Right atrium auricular region (tissue), 2 donors: Measurements from ENCODE around the gene MFAP4. TPM values are rescaled to one million over a fixed set of nuclear protein-coding genes. Genes with fewer than 3 reads are reported as not detected.
A peak's percentile ranks its signal among the peaks of the same experiment; 100 is the strongest.

Experiments used
- DNase-seq: peaks from one replicate; pipeline ENCODE4 v3.0.0-alpha.2; 2019; ENCODE audit warnings: low spot score
- H3K27ac ChIP-seq, 2 donors: fragments of 200-600 bp; sonication (generic); 1 replicate in 1 of 2; 2 replicates in 1 of 2; pipeline ENCODE4 v1.5.1; 2016 to 2019
- H3K27me3 ChIP-seq, 2 donors: fragments of 200-600 bp; sonication (generic); one replicate each; pipeline versions ENCODE4 v1.5.1 to v1.6.0; 2017 to 2019
- H3K36me3 ChIP-seq: fragments of 200-600 bp; sonication (generic); one replicate; pipeline ENCODE4 v1.5.1; 2016
- H3K4me1 ChIP-seq, 2 donors: fragments of 200-600 bp; sonication (generic); one replicate each; pipeline versions ENCODE4 v1.5.1 to v1.6.0; 2017 to 2019
- H3K4me3 ChIP-seq, 2 donors: fragments of 200-600 bp; sonication (generic); 1 replicate in 1 of 2; 2 replicates in 1 of 2; pipeline ENCODE4 v1.5.1; 2017 to 2019; ENCODE audit warnings: mild to moderate bottlenecking in 1 of 2, moderate library complexity in 1 of 2
- H3K9me3 ChIP-seq, 2 donors: fragments of 200-600 bp; sonication (generic); one replicate each; pipeline ENCODE4 v1.5.1; 2019
- CTCF ChIP-seq, 2 donors: fragments of 200-600 bp; sonication (generic); IDR thresholded peaks; one replicate each; pipeline ENCODE4 v1.5.1; 2019; ENCODE audit warnings: antibody characterized with exemption in 2 of 2
- total RNA-seq, 2 donors: library from RNA; depleted of rRNA; stranded (reverse); fragments of >200 nt; gene quantifications; one replicate each; pipeline ENCODE4 v1.1.0, GENCODE V29; 2016

MFAP4 gene
- total RNA-seq, 2 donors from 2014 or later, result 78.5 to 104 TPM

DNA sequence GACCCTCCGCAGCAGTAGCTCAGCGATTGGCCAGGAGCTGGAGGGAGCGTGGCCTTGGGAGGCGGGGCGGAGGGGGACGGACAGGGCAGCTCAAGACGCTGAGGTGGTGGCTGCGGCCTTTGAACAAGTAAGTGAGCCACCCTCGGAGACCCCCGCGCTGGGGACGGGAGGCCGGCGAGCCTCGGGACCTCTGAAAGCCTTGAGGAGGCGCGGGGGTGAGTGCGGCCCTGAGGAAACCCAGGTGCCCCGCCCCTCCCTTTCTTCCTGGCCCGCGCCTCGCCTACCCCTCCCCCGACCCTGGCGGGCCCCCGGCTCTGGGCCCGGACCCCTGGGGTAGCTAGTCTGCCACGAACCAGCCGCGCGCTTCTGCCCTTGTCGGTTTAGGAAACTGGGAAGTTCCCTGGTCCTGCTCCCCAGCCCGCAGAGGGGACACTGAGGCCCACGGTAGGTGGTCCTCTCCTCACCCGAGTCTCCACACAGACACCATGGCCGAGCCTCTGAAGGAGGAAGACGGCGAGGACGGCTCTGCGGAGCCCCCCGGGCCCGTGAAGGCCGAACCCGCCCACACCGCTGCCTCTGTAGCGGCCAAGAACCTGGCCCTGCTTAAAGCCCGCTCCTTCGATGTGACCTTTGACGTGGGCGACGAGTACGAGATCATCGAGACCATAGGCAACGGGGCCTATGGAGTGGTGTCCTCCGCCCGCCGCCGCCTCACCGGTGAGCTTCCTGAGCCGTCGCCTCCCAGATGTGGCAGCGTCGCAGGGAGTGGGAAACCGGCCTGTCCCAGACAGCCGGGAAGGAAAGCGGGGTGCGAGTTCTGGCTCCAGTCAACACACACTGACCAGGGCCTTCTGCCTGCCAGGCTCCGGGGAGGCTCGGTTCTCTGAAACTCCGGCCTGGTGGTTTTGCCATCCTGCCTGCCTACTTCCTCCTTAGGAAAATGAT, 8.3 kb downstream of the MFAP4 start, which contains the start of gene MAPK7:
Gene MAPK7 (plus strand): TSS at position 83 of the 945 bp plus-strand sequence. CDS start 403 bp downstream, at position 486.
- H3K4me3 ChIP-seq, result peak within 1 kb of the TSS; percentile 91 to 98
- H3K36me3 ChIP-seq, result peaks cover 42% of the 10 kb centered on the region
- TF ChIP-seq CTCF (IDR thresholded peaks at IDR 0.05), result no peak
- no peaks in the 10 kb centered on the region for H3K9me3 ChIP-seq
- peak within 1 kb of the TSS; percentile 95 for H3K27ac ChIP-seq
- DNase-seq, result no peak
- H3K27me3 ChIP-seq, result no peaks in the 10 kb centered on the region
- H3K4me1 ChIP-seq, result peaks cover 0 to 21% of the 10 kb centered on the region in 2 donors

- Histone ChIP-seq H3K9me3 (no peaks in the 10 kb centered on the region), H3K4me3 (peak overlapping the region; percentile 91 to 98), H3K36me3 (peaks cover 33% of the 10 kb centered on the region), H3K27me3 (no peaks in the 10 kb centered on the region), H3K27ac (peak overlapping the region; percentile 95), H3K4me1 (peaks cover 0 to 20% of the 10 kb centered on the region in 2 donors)
- TF ChIP-seq CTCF (IDR thresholded peaks at IDR 0.05), result no peak
- peak; percentile 99 for DNase-seq
These were observed 9.2 kb downstream of the MFAP4 start for GRCh38 chr17:19377602-19378415.

- peaks cover 0 to 23% of the 10 kb centered on the region in 2 donors for H3K4me1 ChIP-seq
- peaks cover 23% of the 10 kb centered on the region for H3K36me3 ChIP-seq
- H3K9me3 ChIP-seq, result no peaks in the 10 kb centered on the region
- peak overlapping the region; percentile 91 to 98 for H3K4me3 ChIP-seq
- no peak for TF ChIP-seq CTCF (IDR thresholded peaks at IDR 0.05)
- no peak for DNase-seq
- H3K27me3 ChIP-seq, result no peaks in the 10 kb centered on the region
- H3K27ac ChIP-seq, result peak overlapping the region; percentile 95
These were observed 10.2 kb downstream of the MFAP4 start for GRCh38 chr17:19376811-19377210.

DNA sequence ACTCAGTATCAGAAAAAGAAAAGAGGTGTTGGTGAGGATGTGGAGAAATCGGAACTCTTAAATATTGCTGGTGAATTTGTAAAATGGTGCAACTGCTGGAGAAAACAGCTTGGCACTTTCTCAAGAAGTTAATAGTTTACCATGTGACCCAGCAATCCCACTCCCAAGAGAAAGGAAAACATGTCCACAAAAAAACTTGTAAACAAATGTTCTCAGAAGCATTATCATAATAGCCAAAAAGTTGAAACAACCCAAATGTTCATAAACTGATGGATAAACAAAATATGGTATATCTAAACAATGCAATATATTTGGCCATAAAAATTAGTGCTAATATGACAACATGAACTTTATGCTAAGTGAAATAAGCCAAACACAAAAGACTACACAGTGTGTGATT, 11.3 kb downstream of the MFAP4 start:
- H3K27me3 ChIP-seq, result no peaks in the 10 kb centered on the region
- H3K9me3 ChIP-seq, result no peaks in the 10 kb centered on the region
- H3K4me3 ChIP-seq, result no peak overlapping the region
- TF ChIP-seq CTCF (IDR thresholded peaks at IDR 0.05), result no peak
- no peak for DNase-seq
- peaks cover 12% of the 10 kb centered on the region for H3K36me3 ChIP-seq
- peaks cover 0 to 31% of the 10 kb centered on the region in 2 donors for H3K4me1 ChIP-seq
- no peak overlapping the region for H3K27ac ChIP-seq

- no peak for DNase-seq
- TF ChIP-seq CTCF (IDR thresholded peaks at IDR 0.05), result no peak
- Histone ChIP-seq H3K36me3 (no peaks in the 10 kb centered on the region), H3K4me1 (peaks cover 0 to 33% of the 10 kb centered on the region in 2 donors), H3K4me3 (no peak overlapping the region), H3K27ac (no peak overlapping the region), H3K27me3 (no peaks in the 10 kb centered on the region), H3K9me3 (no peaks in the 10 kb centered on the region)
These were observed 12.9 kb downstream of the MFAP4 start for GRCh38 chr17:19374136-19374535.
